Caco-2 (cell line): Measurements from ENCODE around the gene DAGLB. TPM values are rescaled to one million over a fixed set of nuclear protein-coding genes. Genes with fewer than 3 reads are reported as not detected.
"Not testable (repeated sequence)": the region's sequence is repeated elsewhere in the genome, so short reads cannot be mapped to it uniquely, and the experiment has no call there.

Source experiments
- BruUV-seq: library from RNA; stranded (reverse); fragments of 400-500 nt; replicated peaks from 2 replicates; lab custom pipeline; 2021; lab: Mats Ljungman, UMichigan
- CTCF ChIA-PET: fragments of 300-600 bp; sonication (Branson Sonifier 250); formaldehyde crosslinking; loops from one replicate; lab custom pipeline; 2022; ENCODE audit warnings: antibody characterized with exemption; lab: Charles Lee
- POLR2A ChIA-PET: fragments of 300-600 bp; sonication (Branson Sonifier 250); formaldehyde crosslinking; loops from one replicate; lab custom pipeline; 2022; ENCODE audit warnings: antibody characterized with exemption; lab: Charles Lee
- DNase-seq, 2 experiments: peaks; one replicate each; pipeline versions ENCODE4 v3.0.0 to v3.0.0-alpha.2; 2020 to 2022
- H3K27me3 ChIP-seq: replicated peaks from 2 replicates; pipeline ENCODE4 v1.6.0; 2011; ENCODE audit warnings: low read length; ENCODE audit not compliant: control insufficient read depth, insufficient read depth
- H3K36me3 ChIP-seq: 2 replicates; pipeline ENCODE4 v1.5.1; 2011; ENCODE audit warnings: low read length; ENCODE audit not compliant: control insufficient read depth, insufficient read depth
- H3K4me1 ChIP-seq: fragments of 250-450 bp; sonication (Bioruptor Pico); 2 replicates; pipeline ENCODE4 v1.5.1; 2020; ENCODE audit warnings: mild to moderate bottlenecking
- H3K4me3 ChIP-seq: 2 replicates; pipeline ENCODE4 v1.5.1; 2011; ENCODE audit warnings: low read depth, mild to moderate bottlenecking, control low read depth, low read length
- H3K9me3 ChIP-seq: fragments of 250-450 bp; sonication (Bioruptor Pico); 2 replicates; pipeline ENCODE4 v1.5.1; 2020; ENCODE audit warnings: mild to moderate bottlenecking, moderate library complexity
- H3K27ac Mint-ChIP-seq: one replicate; pipeline ENCODE4 v1.8.0; 2022; ENCODE audit warnings: mixed read lengths; ENCODE audit not compliant: unreplicated experiment
- H3K27me3 Mint-ChIP-seq: one replicate; pipeline ENCODE4 v1.8.0; 2022; ENCODE audit warnings: mixed read lengths; ENCODE audit not compliant: insufficient read depth, unreplicated experiment
- H3K36me3 Mint-ChIP-seq: one replicate; pipeline ENCODE4 v1.8.0; 2022; ENCODE audit warnings: mild to moderate bottlenecking, mixed read lengths; ENCODE audit not compliant: insufficient read depth, unreplicated experiment
- H3K4me1 Mint-ChIP-seq: one replicate; pipeline ENCODE4 v1.8.0; 2022; ENCODE audit warnings: low read depth, mixed read lengths; ENCODE audit not compliant: unreplicated experiment
- H3K4me3 Mint-ChIP-seq: one replicate; pipeline ENCODE4 v1.8.0; 2022; ENCODE audit warnings: mild to moderate bottlenecking, moderate library complexity, mixed read lengths; ENCODE audit not compliant: unreplicated experiment
- H3K9me3 Mint-ChIP-seq: one replicate; pipeline ENCODE4 v1.8.0; 2022; ENCODE audit warnings: mixed read lengths; ENCODE audit not compliant: unreplicated experiment
- CTCF ChIP-seq, 2 experiments: fragments of 200-600 bp in 1 of 2; IDR thresholded peaks; 1 replicate in 1 of 2; 2 replicates in 1 of 2; pipeline versions ENCODE4 v1.5.1 to v1.8.0; 2011 to 2022; ENCODE audit warnings: antibody characterized with exemption in 1 of 2, control low read depth in 1 of 2, inconsistent platforms in 1 of 2, low read depth in 1 of 2, low read length in 1 of 2, mild to moderate bottlenecking in 1 of 2, moderate library complexity in 1 of 2; ENCODE audit not compliant: insufficient read depth in 1 of 2, severe bottlenecking in 1 of 2, unreplicated experiment in 1 of 2
- intact Hi-C: fragments of 100-400 bp; cut with micrococcal nuclease; formaldehyde crosslinking; loops from one replicate; pipeline ENCODE4 v1.10.0; 2022; ENCODE audit not compliant: unreplicated experiment
- total RNA-seq: library from RNA; stranded (reverse); gene quantifications from 2 replicates; pipeline ENCODE4 v1.2.3, GENCODE V29; 2022

Gene DAGLB
- total RNA-seq, 1 experiment from 2014 or later = 25.8 TPM

GRCh38 chr7:6453734-6454133, 6.0 kb upstream of the DAGLB start:
- H3K4me3 ChIP-seq = no peak overlapping the region
- no peak for DNase-seq
- no peaks in the 10 kb centered on the region for H3K27me3 ChIP-seq
- intact Hi-C loops = no loop called here
- H3K4me1 Mint-ChIP-seq = peaks cover 7% of the 10 kb centered on the region
- no peaks in the 10 kb centered on the region for H3K9me3 Mint-ChIP-seq
- H3K27ac Mint-ChIP-seq = no peak overlapping the region
- peaks cover 2% of the 10 kb centered on the region for H3K36me3 Mint-ChIP-seq
- no peaks in the 10 kb centered on the region for H3K9me3 ChIP-seq
- TF ChIP-seq CTCF (IDR thresholded peaks at IDR 0.05; ENCODE audit: insufficient read depth in 1 of 2, low read depth in 1 of 2, low read length in 1 of 2, severe bottlenecking in 1 of 2, unreplicated experiment in 1 of 2) = no peak
- ChIA-PET POLR2A (no interaction called here), CTCF (no interaction called here)
- no TSS peak for BruUV-seq
- H3K36me3 ChIP-seq = no peaks in the 10 kb centered on the region
- no peaks in the 10 kb centered on the region for H3K27me3 Mint-ChIP-seq
- H3K4me1 ChIP-seq = no peaks in the 10 kb centered on the region
- H3K4me3 Mint-ChIP-seq = no peak overlapping the region

GRCh38 chr7:6451224-6451705, 3.5 kb upstream of the DAGLB start:
- Histone ChIP-seq H3K27me3 (no peaks in the 10 kb centered on the region), H3K4me3 (no peak overlapping the region), H3K9me3 (no peaks in the 10 kb centered on the region), H3K4me1 (no peaks in the 10 kb centered on the region), H3K36me3 (no peaks in the 10 kb centered on the region)
- Mint-ChIP-seq H3K9me3 (no peaks in the 10 kb centered on the region), H3K27ac (no peak overlapping the region), H3K27me3 (no peaks in the 10 kb centered on the region), H3K4me3 (no peak overlapping the region), H3K36me3 (peaks cover 18% of the 10 kb centered on the region), H3K4me1 (peaks cover 7% of the 10 kb centered on the region)
- no peak for DNase-seq
- no peak for TF ChIP-seq CTCF (IDR thresholded peaks at IDR 0.05; ENCODE audit: insufficient read depth in 1 of 2, low read depth in 1 of 2, low read length in 1 of 2, severe bottlenecking in 1 of 2, unreplicated experiment in 1 of 2)
- CTCF ChIA-PET = no interaction called here
- POLR2A ChIA-PET = no interaction called here
- BruUV-seq = no TSS peak
- intact Hi-C loops = no loop called here

GRCh38 chr7:6450591-6450990, 2.8 kb upstream of the DAGLB start:
- H3K27me3 Mint-ChIP-seq, POLR2A ChIA-PET, H3K4me3 ChIP-seq, H3K9me3 ChIP-seq, H3K27ac Mint-ChIP-seq, H3K4me1 ChIP-seq, intact Hi-C loops, DNase-seq, H3K9me3 Mint-ChIP-seq, H3K36me3 ChIP-seq, H3K27me3 ChIP-seq, H3K4me3 Mint-ChIP-seq, CTCF ChIA-PET, BruUV-seq: not testable (repeated sequence)
- Mint-ChIP-seq H3K4me1 (peaks cover 12% of the 10 kb centered on the region), H3K36me3 (peaks cover 18% of the 10 kb centered on the region)

GRCh38 chr7:6449884-6450283, 2.1 kb upstream of the DAGLB start:
- Mint-ChIP-seq H3K4me1 (peaks cover 16% of the 10 kb centered on the region), H3K36me3 (peaks cover 25% of the 10 kb centered on the region)
- H3K36me3 ChIP-seq, H3K9me3 ChIP-seq, CTCF ChIA-PET, intact Hi-C loops, H3K9me3 Mint-ChIP-seq, BruUV-seq, H3K4me1 ChIP-seq, POLR2A ChIA-PET, DNase-seq, H3K27me3 ChIP-seq, H3K4me3 Mint-ChIP-seq, H3K27me3 Mint-ChIP-seq, H3K4me3 ChIP-seq, H3K27ac Mint-ChIP-seq: not testable (repeated sequence)
